HG03097 (cell line): ENCODE results near the gene POLR2J3.
A peak's percentile ranks its signal among the peaks of the same experiment; 100 is the strongest.
"Not testable (repeated sequence)": the region's sequence is repeated elsewhere in the genome, so short reads cannot be mapped to it uniquely, and the experiment has no call there.

ENCODE experiments used
- ATAC-seq: cut with Tn5 transposase; IDR thresholded peaks from one replicate; pipeline ENCODE4 v1.9.1; 2021; ENCODE audit not compliant: unreplicated experiment, low FRiP score

Gene POLR2J3

GRCh38 chr7:102572261-102573239 lies at the start of gene POLR2J3:
Gene POLR2J3, minus strand, starts transcription at chr7:102572583. Its CDS starts 62 bp downstream, at chr7:102572521.
- peak; percentile 87 for ATAC-seq

DNA sequence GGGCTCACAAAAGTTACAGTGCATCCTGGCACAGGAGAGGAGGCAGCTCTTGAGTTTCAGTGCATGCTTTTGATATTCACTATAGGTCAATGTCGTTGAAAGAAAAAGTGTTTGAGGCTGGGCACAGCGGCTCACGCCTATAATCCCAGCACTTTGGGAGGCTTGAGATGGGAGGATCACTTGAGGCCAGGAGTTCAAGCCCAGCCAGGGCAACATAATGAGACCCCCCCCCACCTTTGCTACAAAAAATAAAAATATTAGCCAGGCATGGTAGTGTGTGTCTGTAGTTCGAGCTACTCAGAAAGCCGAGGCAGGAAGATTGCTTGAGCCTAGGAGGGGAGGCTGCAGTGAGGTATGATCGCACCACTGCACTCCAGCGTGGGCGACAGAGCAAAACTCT lies 45.7 kb upstream of the POLR2J3 start:
- not testable (repeated sequence) for ATAC-seq

- peak; percentile 56 for ATAC-seq
Measured at GRCh38 chr7:102616507-102617125, 44.2 kb upstream of the POLR2J3 start, which contains the start of gene RASA4. Gene RASA4, minus strand, starts transcription at chr7:102616756. Its CDS starts 67 bp downstream, at chr7:102616689.

GRCh38 chr7:102615930-102616329 lies 43.5 kb upstream of the POLR2J3 start:
- ATAC-seq: not testable (repeated sequence)

- ATAC-seq: peak; percentile 1
Measured at GRCh38 chr7:102614873-102615272, 42.5 kb upstream of the POLR2J3 start.

- ATAC-seq: peak; percentile 27
Measured at GRCh38 chr7:102614346-102614697, 41.9 kb upstream of the POLR2J3 start.

DNA sequence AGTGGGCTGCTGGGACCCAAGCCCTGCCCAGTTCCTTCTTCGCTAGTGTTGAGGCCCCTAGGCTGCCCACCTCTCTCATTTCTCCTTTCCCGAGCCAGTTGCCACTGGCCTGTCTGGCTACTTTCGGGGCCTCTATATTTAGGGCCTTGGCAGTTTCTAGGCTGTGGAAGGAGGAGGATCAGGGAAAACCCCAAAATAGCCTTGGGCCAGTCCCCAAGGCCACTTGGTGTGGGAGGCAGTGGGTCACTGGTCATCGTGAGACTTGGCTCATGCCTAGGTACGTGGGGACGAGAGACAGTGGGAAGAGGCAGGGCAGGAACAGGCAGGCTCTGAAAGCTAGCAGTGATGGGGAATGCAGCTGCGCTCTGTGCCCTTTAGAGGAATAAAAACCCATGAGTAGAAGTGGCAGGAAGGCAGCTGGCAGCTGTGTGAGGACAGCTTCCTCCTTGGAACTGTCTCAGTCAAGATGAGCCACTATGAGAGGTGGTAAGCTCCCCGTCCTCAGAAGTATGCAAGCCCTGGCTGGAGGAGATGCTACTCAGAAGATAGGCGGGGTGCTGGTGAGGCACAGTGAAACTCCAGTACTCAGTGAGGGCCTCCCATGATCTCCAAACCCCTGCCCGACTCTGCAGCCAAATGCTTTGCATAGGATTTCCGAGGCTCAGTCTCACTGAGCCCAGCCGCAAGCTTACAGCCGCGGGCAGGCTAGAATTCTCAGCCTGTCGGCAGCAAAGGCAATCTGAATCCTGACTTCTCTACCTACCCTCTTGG lies 41.4 kb upstream of the POLR2J3 start:
- ATAC-seq: peak; percentile 39

- not testable (repeated sequence) for ATAC-seq
Measured at GRCh38 chr7:102611675-102612325, 39.4 kb upstream of the POLR2J3 start.

- peak; percentile 29 for ATAC-seq
Measured at GRCh38 chr7:102611013-102611674, 38.8 kb upstream of the POLR2J3 start.

DNA sequence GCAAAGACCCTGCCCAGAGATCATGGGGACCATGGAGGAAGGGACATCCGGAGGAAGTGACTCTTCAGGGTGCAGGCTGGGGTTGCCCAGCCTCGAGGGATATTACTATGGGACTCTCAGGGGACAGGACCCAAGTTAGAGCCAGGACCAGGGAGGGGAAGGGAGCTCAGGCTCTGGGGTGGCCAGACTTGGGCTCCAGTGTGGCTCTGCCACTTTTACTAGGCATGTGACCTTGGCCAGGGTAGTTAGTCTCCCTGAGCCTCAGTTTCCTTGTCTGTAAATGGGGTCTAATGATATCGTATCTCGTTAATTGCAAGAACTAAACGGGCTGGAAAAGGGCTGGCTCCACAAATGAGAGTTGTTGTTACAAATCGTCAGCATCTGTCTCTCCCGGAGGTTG lies 38.1 kb upstream of the POLR2J3 start:
- ATAC-seq: not testable (repeated sequence)

- not testable (repeated sequence) for ATAC-seq
Measured at GRCh38 chr7:102609734-102610133, 37.4 kb upstream of the POLR2J3 start.

- not testable (repeated sequence) for ATAC-seq
Measured at GRCh38 chr7:102606848-102607247, 34.5 kb upstream of the POLR2J3 start.

- ATAC-seq: not testable (repeated sequence)
Measured at GRCh38 chr7:102604431-102605145, 32.2 kb upstream of the POLR2J3 start.

GRCh38 chr7:102602317-102602716 lies 29.9 kb upstream of the POLR2J3 start:
- not testable (repeated sequence) for ATAC-seq

DNA sequence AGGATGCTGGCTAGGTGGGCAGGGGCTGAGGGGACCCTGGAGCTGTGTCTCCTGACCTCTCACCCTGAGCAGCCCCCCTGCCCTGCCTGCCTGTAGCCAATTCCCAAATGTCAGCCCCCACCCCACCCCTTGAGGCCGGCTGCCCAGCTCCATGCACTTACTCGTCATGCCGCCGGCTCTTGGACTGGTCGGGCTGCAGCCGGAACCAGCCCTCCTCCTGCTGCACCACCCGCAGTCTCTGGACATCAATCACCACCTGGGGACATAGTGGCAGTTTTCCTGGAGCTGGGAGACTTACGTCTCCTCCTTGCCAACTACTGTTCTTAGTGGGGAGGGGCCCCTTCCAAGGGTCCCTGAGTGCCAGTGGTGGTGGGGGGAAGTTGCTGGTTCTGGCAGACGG lies 27.3 kb upstream of the POLR2J3 start:
- ATAC-seq: not testable (repeated sequence)

DNA sequence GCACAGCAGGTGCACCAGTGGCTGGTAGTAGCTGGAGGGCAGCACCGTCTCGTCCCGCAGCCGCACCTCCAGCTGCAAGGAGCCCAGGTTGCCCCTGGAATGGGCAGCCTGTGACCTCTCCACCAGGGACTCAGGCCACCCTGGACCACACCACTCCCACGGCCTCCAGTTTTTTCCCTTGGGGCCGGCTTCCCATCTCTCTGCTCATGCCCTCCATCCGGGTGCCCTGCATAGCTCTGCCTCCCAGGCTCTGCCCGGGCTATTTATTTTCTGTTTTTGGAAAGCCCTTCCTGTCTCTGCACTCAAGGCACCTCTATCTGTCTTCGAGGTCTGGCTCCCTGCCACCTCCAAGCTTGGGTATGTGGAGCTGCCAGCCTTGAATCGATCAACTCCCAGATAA lies 23.7 kb upstream of the POLR2J3 start:
- not testable (repeated sequence) for ATAC-seq

DNA sequence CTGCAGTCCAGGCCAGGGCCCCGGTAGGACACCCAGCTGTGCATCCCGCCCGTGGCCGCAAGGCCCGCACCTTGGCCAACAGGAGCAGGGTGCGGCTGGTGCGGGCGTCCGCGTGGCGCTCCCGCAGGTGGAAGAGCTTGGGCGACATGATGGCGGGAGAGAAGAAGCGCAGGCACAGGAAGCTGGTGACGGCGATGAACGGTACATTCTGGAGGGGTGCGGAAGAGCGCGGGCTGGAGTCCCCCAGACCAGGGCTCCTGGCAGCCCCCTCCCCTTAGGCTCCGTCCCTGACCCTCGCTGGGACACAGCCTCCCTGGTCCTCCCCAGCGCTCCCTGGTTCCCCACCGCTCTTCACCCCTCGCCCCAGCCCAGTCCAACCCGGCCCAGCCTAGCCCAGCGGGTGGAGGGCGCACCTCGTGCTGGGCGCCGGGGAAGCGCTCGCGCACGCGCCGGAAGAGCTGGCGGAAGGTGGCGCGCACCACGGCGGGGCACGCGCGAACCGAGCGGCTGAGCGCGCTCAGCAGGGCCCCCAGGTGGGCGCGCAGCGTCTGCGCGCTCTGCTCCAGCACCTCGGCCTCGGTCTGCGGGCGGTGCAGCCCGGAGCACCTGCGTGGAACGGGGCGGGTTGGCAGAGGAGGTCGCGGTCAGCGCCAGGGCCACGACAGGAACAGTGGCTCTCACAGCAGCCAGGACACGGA lies 21.4 kb upstream of the POLR2J3 start:
- peak; percentile 48 for ATAC-seq

GRCh38 chr7:102592477-102593019 lies 20.2 kb upstream of the POLR2J3 start:
- peak; percentile 37 for ATAC-seq
